CD4-positive, alpha-beta T cell treated with Interleukin-15 for 4 hours (primary cell): ENCODE results near the gene NUP210.

ENCODE experiments used
- DNase-seq: peaks from one replicate; pipeline ENCODE4 v3.0.0-alpha.2; 2020; ENCODE audit warnings: low spot score

NUP210 gene

GRCh38 chr3:13348100-13348499 is 72.0 kb downstream of the NUP210 start:
- no peak for DNase-seq

DNA sequence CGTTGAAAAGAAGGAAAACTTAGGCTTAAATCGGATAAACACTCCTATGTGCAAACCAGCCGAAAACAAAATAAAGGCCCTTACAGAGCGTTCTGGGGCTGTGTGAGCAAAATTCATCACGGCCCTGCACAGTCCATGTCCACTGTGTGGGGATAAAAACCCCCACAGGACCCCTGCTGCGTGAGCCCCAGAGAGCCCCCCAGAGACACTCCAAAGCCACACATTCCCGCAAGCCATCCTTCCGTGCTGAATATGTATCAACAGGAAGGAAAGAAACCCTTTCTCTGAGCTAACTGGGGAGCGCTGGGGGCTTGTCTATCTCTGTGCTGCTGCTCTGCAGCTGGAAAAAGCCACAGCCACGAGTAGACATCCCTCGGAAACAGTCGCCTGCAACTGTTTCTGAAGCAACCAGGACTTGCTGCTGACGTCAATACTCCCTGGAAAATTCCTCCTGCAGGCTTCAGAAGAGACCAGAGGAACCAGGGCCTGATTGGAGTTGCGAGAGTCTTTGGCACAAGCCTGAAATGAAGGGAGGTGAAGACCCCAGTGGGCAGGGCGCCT is 72.7 kb downstream of the NUP210 start:
- DNase-seq = no peak

- DNase-seq = peak; percentile 79
These were observed 73.4 kb downstream of the NUP210 start for GRCh38 chr3:13346481-13347389.

GRCh38 chr3:13345772-13346171 is 74.3 kb downstream of the NUP210 start:
- no peak for DNase-seq

- DNase-seq = no peak
These were observed 74.8 kb downstream of the NUP210 start for GRCh38 chr3:13345284-13345683.

GRCh38 chr3:13344663-13345062 is 75.5 kb downstream of the NUP210 start:
- DNase-seq = no peak

GRCh38 chr3:13343601-13344000 is 76.5 kb downstream of the NUP210 start:
- no peak for DNase-seq

DNA sequence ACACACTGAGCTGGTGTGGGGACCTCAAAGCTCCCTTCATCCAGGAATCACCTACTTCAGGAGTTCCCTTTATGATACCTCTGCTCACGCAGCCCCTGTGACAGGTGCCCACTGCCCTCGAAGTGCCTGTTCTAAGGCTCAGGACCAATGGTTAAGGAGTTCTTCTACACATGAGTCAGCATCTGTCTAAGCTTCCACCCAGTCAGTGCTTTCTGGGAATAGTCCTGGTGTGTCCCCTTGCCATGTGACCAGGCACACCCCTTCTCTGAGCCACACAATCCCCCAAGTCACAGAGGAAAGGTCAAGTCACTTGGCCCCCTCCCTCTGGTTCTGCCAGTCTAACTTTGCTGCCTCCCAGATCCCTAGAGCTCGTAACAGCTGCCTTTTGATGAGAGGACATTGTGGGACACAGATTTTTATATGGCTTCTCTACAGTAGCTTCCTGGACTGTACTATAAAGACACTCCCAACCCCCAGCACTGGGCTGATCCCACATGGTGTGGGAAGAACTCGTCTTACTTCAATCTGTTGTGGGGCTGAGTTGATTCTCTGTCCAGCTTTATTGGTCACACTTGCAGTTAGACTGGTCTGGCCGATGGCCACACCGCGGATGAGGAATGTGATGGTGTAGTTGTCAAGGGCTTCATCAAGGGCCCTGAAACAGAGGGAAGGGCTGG is 78.8 kb downstream of the NUP210 start:
- DNase-seq = no peak

GRCh38 chr3:13339833-13340232 is 80.3 kb downstream of the NUP210 start:
- no peak for DNase-seq

DNA sequence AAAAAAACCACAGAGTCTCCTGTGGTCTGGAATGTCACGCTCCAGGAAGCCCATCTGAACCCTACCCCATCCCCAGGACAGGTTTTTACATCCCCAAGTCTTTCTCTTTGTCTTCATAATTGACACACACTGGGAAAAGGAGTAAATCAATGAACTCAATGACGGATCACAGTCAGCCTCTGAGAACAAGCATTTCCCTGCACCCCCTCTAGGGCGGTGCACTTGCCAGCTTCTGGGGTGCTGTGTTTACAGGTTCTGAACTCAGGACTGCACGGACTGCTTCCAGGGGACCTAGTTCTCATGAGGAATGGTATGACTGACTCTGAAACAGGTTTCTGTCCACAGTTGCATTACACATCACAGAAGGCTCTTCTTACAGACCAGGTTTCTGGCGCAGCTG is 81.1 kb downstream of the NUP210 start:
- DNase-seq = no peak

DNA sequence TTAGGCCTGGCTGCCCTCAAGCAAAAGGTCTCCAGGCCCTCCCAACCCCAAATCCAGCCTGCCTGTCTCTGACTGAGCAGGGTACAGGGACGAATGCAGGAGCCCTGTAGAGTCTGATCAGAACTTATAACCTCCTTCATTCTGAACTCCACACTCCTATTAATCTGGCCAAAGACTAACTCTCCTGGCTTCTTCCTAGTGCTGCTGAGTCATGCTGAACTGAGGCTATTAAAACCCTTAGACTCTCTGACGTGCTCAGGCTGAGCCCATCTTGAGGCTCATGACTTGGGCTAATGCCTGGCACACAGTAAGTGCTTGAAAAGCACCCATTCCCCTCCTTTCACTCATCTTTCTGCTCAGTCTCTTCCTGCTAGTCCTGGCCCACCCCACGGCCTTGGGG is 81.9 kb downstream of the NUP210 start:
- DNase-seq = no peak

GRCh38 chr3:13336592-13336991 is 83.5 kb downstream of the NUP210 start:
- DNase-seq = no peak

GRCh38 chr3:13335503-13335902 is 84.6 kb downstream of the NUP210 start:
- DNase-seq = no peak

GRCh38 chr3:13335059-13335458 is 85.1 kb downstream of the NUP210 start:
- DNase-seq = no peak

DNA sequence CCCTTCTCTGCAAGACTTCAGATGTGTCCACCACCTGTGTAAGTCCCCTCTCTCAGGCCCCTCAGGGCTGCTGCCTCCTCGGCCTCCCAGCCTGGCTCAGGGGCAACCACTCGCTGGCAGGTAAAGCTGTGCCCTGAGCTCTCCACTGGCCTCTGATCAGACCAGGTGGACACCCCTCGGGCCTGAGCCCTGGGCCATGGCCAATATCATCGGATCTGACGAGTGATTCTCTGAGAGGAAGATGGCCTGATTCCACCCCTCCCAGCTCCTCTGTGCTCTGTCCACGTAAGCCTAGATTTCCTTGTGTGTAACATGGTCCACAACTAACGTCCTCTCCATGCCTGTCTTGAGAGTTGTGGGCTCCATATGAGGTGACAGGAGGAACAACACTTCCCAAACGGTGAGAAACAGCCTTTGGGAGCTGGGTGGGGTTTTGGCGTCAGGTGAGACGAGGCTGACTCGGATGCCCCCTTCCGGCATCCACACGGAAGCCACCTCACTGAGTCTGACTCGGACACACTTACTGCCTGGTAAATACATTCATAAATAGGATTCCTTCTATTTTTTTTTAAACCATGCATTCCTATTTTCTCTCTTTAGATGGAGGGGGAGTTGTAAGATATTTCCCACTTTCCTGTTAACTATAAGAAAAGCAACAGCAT is 86.8 kb downstream of the NUP210 start:
- no peak for DNase-seq

DNA sequence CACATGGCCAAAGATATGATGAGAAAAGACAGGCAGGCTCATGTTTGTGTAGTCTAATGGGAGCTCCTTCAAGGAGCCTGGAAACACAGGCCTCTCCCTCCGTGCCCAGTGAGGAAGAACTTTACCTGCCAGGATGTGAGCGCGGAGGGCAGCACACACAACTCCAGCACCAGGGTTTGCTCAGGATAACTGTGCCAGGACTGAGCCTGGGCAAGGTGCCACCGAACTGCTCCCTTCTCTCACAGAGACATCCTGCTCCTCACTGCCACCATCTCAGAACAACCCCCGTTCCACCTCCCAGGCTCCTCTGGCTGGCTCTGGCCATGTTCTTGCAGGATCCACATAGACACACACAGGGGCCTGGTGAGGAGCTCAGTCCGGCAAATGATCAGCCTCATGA is 87.4 kb downstream of the NUP210 start:
- no peak for DNase-seq

- no peak for DNase-seq
These were observed 88.0 kb downstream of the NUP210 start for GRCh38 chr3:13332158-13332557.

DNA sequence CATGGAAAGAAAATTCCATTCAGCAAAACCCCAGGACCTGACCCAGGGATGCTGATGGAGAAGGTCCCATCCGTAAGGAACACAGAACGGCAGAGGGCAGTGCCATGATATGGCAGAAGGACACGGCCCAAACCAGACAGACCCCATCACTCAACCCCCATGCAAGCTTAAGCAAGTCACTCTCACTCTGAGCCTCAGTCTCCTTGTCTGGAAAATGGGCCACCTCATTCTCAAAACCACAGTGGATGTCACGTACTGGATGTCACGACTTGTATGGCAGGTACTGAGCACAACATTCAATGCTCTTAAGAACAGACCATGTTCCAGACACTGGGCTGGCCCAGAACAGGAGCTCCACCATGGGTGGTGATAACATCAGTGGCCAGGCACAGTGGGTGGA is 90.4 kb downstream of the NUP210 start:
- DNase-seq = no peak

DNA sequence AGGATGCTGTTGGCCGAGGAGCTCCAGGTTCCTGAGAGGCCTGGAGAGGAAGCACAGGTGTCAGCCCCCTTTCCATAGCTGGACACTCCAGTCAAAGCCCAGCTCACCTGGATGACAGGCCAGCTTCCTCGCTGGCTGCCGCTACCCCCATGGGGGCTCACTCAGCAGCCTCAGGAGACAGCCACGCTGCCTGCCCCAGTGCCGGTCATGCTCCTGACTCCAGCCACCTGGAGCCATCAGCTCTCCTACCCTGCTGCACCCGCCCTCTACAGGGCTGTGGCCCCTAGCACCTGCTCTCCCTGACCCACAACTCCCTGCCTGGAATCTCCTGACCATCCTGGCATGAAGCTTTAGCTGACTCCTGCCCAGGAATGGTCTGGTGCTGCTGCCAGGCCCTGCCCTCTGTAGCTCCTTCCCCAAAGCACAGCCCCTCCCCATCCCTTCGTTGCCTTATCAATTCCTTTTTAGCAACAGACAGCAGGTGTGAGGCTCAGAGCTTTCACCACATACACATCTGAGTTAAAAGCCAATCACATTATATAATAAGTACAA is 94.2 kb downstream of the NUP210 start:
- no peak for DNase-seq

GRCh38 chr3:13324835-13325501 is 95.2 kb downstream of the NUP210 start:
- no peak for DNase-seq

GRCh38 chr3:13323822-13324221 is 96.3 kb downstream of the NUP210 start:
- no peak for DNase-seq

DNA sequence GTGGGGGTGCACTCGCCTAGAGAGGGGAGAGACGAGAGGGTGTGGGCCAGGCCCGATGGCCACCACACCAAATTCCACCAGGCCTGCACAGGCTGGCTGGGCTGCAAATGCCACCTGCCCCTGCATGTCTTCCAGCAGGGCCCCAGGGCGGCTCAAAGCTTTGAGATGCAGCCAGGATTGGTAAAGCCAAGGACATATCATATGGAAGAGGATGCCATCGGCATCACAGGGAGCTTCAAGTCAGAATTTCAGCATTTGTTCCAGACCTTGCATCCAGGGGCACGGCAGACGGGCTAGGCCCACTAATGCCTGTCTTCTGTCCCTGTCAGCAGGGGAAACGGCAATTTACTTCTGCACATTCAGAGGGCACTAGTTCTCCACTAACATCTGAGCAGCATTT is 97.8 kb downstream of the NUP210 start:
- DNase-seq = no peak
